Choroid plexus epithelial cell (primary cell): Measurements from ENCODE around the gene EVA1B.
A peak's percentile ranks its signal among the peaks of the same experiment; 100 is the strongest.

Source experiments
- DNase-seq: peaks from one replicate; pipeline ENCODE4 v3.0.0-alpha.2; 2010; ENCODE audit warnings: low read depth
- H3K4me3 ChIP-seq: 2 replicates; pipeline ENCODE4 v1.5.1; 2011; ENCODE audit warnings: low read depth, mild to moderate bottlenecking, control low read depth, low read length, moderate library complexity
- TF ChIP-seq, protein P1 (sequence below): conservative IDR thresholded peaks from 2 replicates; pipeline ENCODE4 v1.5.1; 2011; ENCODE audit warnings: low read depth, mild to moderate bottlenecking, control low read depth, inconsistent platforms, low read length, moderate library complexity

The EVA1B gene, protein sequence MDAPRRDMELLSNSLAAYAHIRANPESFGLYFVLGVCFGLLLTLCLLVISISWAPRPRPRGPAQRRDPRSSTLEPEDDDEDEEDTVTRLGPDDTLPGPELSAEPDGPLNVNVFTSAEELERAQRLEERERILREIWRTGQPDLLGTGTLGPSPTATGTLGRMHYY

DNA sequence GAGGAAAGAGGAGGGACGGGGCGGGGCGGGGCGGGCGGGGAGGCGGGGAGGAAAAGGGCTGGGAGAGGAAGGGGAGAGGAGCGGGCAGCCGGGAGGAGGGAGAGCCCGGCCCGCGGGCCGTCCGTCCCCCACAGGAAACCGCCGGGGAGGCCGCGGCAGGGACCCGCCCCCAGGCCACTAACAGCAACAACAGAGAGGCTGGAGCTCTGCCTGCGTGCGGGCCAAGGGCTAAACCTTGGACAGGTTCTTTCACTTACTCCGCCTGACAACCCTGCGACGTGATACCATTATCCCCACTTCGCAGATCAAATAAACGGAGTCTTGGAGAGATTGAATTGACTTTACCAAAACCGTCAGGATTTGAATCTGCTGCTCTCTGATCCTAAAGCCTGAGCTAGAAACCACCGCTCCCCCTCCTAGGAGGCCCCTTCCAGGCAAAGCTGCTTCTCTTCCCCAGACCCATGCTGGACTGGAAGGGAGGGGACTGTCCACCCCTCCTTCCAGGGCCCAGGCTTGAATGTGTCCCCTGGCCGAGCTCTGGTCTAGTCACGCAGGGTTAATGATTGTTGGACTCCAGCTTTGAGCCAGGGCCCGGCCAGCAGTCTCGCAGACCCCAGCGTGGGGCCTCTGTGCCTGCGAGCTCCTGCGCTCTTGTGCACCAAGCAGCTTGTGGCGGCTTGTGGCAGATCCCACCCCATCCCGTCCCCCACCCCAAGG lies at the start of gene EVA1B:
TSS of gene EVA1B (minus strand) at position 10 of the 717 bp plus-strand sequence. CDS start 608 bp downstream, outside the sequence.
- DNase-seq: peak; percentile 88
- H3K4me3 ChIP-seq: peak within 1 kb of the TSS; percentile 84
- TF ChIP-seq, protein P1, sequence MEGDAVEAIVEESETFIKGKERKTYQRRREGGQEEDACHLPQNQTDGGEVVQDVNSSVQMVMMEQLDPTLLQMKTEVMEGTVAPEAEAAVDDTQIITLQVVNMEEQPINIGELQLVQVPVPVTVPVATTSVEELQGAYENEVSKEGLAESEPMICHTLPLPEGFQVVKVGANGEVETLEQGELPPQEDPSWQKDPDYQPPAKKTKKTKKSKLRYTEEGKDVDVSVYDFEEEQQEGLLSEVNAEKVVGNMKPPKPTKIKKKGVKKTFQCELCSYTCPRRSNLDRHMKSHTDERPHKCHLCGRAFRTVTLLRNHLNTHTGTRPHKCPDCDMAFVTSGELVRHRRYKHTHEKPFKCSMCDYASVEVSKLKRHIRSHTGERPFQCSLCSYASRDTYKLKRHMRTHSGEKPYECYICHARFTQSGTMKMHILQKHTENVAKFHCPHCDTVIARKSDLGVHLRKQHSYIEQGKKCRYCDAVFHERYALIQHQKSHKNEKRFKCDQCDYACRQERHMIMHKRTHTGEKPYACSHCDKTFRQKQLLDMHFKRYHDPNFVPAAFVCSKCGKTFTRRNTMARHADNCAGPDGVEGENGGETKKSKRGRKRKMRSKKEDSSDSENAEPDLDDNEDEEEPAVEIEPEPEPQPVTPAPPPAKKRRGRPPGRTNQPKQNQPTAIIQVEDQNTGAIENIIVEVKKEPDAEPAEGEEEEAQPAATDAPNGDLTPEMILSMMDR: no peak

DNA sequence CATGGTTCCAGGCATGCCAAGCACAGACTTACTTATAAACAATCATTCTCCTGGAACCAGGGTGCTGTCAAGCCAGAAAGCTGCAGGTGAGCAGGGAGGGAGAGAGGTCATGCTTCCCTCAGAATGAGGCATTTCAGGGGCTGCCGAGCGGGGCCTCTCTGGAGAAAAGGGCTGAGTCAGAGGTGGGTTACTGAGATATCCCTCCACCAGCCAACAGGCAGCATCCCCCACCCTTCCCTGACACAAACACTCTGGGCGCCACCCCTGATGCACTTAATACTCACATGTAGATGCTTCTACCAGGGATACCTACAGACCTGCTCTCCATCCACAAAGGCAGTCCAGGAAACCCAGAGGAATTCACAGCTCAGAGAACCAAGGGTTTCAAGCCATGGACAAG lies 49.2 kb upstream of the EVA1B start:
- H3K4me3 ChIP-seq: no peak overlapping the region
- TF ChIP-seq, protein P1: no peak
- DNase-seq: no peak

DNA sequence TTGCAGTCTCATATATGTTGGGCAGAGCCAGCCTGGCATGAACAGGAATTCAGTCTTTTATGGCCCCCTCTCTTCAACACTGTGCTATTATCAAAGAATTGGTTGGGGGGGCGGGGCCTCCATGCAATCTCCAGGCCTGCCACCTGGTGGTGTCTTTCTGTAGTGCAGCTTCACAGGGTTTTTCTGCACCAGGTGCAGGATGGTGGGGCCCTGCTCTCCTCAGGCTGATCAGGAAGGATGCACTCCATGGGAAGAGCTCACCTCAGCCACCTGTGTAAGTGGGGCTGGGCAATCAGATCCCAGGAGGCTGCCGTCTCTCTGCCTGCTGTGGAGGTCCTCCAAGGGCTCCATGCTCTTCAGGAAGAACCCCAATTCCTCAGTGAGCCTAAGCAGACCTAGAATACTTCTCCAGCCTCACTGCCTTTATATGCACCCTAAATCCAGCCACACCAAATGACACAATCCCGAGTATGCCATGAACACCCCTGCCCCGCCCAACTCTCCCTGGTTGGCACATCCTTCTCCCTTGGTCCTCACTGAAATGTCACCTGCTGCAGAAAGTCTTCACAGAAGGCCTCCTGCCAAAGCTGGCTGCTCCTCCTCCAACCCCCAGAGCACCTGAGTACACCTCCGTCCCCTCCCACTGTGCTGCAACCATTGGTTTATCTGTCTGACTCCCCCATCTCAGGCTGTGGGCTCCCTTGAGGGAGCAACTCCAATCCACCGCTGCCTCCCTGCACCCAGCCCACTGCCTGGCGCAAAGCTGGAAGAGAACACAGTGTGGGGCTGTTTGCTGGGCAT lies 45.8 kb upstream of the EVA1B start:
- H3K4me3 ChIP-seq: no peak overlapping the region
- TF ChIP-seq, protein P1: peak; percentile 89
- DNase-seq: peak; percentile 77

DNA sequence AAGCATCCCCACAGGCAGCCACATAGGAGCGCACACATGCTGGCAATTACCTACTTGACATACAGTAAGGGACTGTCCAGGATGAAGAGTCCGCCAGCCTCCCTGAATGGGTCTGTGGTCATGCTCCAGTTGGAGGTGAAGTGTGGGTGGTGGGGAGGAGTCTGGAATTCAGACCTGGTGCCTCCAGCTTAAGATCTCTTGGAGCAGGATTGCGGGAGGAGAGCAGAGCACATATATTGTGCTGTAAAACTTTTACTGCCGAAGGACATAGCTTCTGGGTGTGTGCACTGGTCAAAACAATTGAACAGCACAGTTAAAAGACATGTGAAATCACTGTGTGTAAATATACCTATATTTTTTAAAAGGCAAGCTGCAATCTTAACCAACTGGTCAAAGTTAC lies 44.4 kb upstream of the EVA1B start:
- no peak overlapping the region for H3K4me3 ChIP-seq
- DNase-seq: no peak
- TF ChIP-seq, protein P1: no peak

DNA sequence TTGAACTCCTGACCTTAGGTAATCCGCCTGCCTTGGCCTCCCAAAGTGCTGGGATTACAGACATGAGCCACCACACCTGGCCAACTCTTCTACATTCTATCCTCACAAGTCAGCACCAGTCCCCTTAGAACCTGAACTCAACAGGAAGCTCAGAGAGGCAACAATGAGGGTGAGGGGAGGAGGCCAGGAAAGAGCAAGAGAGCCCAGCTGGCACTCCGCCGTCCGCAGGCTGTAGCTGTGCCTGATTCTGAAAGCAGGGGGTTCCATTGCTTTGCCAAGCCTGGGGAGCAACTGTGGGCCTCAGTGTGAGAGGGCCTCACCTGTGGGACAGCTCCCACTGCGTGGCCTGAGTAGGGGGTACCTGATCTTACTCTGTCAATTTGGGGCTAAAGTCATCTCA lies 43.6 kb upstream of the EVA1B start:
- TF ChIP-seq, protein P1: no peak
- H3K4me3 ChIP-seq: no peak overlapping the region
- no peak for DNase-seq

GRCh38 chr1:36366091-36366661 lies 42.7 kb upstream of the EVA1B start:
- H3K4me3 ChIP-seq: no peak overlapping the region
- TF ChIP-seq, protein P1: peak; percentile 36
- peak; percentile 56 for DNase-seq
